ENCODE results near the gene DCDC1.

The DCDC1 gene

GRCh38 chr11:30825723-30826122, 543.8 kb downstream of the DCDC1 start:
- DNase-seq = no peak

- no peak for DNase-seq
Observed at GRCh38 chr11:30823119-30823518, 546.4 kb downstream of the DCDC1 start.

- DNase-seq = no peak
Observed at GRCh38 chr11:30821438-30821965, 548.0 kb downstream of the DCDC1 start.

GRCh38 chr11:30818721-30819120, 550.8 kb downstream of the DCDC1 start:
- no peak for DNase-seq

- no peak for DNase-seq
Observed at GRCh38 chr11:30816959-30817880, 552.3 kb downstream of the DCDC1 start.

- DNase-seq = no peak
Observed at GRCh38 chr11:30815619-30816018, 553.9 kb downstream of the DCDC1 start.

- DNase-seq = no peak
Observed at GRCh38 chr11:30814737-30815136, 554.8 kb downstream of the DCDC1 start.
